Right lobe of liver (tissue), 6 donors: ENCODE measurements around the gene ADCY9. TPM values are rescaled to one million over a fixed set of nuclear protein-coding genes. Genes with fewer than 3 reads are reported as not detected.
A peak's percentile ranks its signal among the peaks of the same experiment; 100 is the strongest.

ENCODE experiments used
- ATAC-seq, 4 donors: fragments of 200-7000 bp; cut with Tn5 transposase; one replicate each; pipeline ENCODE4 v1.9.1; 2020; ENCODE audit warnings: mild to moderate bottlenecking in 4 of 4, moderate library complexity in 4 of 4
- DNase-seq, 3 donors: peaks; one replicate each; pipeline ENCODE4 v3.0.0-alpha.2; 2020
- H3K27ac ChIP-seq, 3 donors: fragments of 200-600 bp; one replicate each; pipeline ENCODE4 v1.8.0; 2022
- H3K27me3 ChIP-seq, 2 donors: fragments of 200-600 bp; one replicate each; pipeline ENCODE4 v1.8.0; 2022
- H3K36me3 ChIP-seq, 4 donors: fragments of 200-600 bp; sonication (generic) in 1 of 4; one replicate each; pipeline versions ENCODE4 v1.5.1 to v1.8.0; 2017 to 2022; ENCODE audit warnings: control low read depth in 1 of 4
- H3K4me1 ChIP-seq, 4 donors: fragments of 200-600 bp; sonication (generic) in 1 of 4; one replicate each; pipeline versions ENCODE4 v1.5.1 to v1.8.0; 2017 to 2022; ENCODE audit warnings: control low read depth in 1 of 4
- H3K4me3 ChIP-seq, 3 donors: fragments of 200-600 bp; one replicate each; pipeline ENCODE4 v1.8.0; 2022
- H3K9me3 ChIP-seq, 4 donors: fragments of 200-600 bp; sonication (generic) in 1 of 4; one replicate each; pipeline versions ENCODE4 v1.5.1 to v1.8.0; 2017 to 2022; ENCODE audit warnings: control low read depth in 1 of 4
- CTCF ChIP-seq, 4 donors: fragments of 200-600 bp in 3 of 4; fragments of 450-650 bp in 1 of 4; IDR thresholded peaks; one replicate each; pipeline versions ENCODE4 v1.5.1 to v1.8.0; 2016 to 2022; ENCODE audit warnings: antibody characterized with exemption in 4 of 4, mild to moderate bottlenecking in 2 of 4
- POLR2A ChIP-seq: fragments of 450-650 bp; IDR thresholded peaks from one replicate; pipeline ENCODE4 v1.6.1; 2017; ENCODE audit warnings: antibody characterized with exemption, mild to moderate bottlenecking
- WGBS: methylation state at CpG from one replicate; pipeline ENCODE4 v1.1.6; 2018; ENCODE audit warnings: low coverage, low lambda C conversion rate; ENCODE audit not compliant: insufficient coverage; ENCODE audit errors: missing lambda C conversion rate; 5-methylcytosine and 5-hydroxymethylcytosine counted together
- intact Hi-C, 2 donors: fragments of 100-400 bp; cut with DNase I; formaldehyde crosslinking; loops; one replicate each; pipeline versions ENCODE4 v1.11.2 to v1.14.1; 2022
- total RNA-seq, 6 experiments: library from RNA; depleted of rRNA in 2 of 6; stranded (reverse); fragments of >200 nt in 2 of 6; fragmentation: NEBNext Ultra II Directional in 3 of 6; extraction: Animal tissue kit (Norgen Biotek cat#: 25700) in 3 of 6; gene quantifications; one replicate each; pipeline versions ENCODE4 v1.1.0 to v1.2.4, GENCODE V29; 2016 to 2023
- donor health status: DM: no; HTN: yes; CAD: no.
- donor health status: DM: no; HTN: no; CAD: no.
- donor health status: DM: no; HTN: no; CAD: no.
- donor health status: DM: no; HTN: yes; CAD: no.
- donor health status: DM: no; HTN: yes; CAD: no.

The ADCY9 gene
- total RNA-seq, 6 experiments from 2014 or later, result 17.3 to 41.5 (median 25.6) TPM

- TF ChIP-seq POLR2A, result no peak
- TF ChIP-seq CTCF (IDR thresholded peaks at IDR 0.05), result no peak
Measured at GRCh38 chr16:4113358-4114256, 2.6 kb downstream of the ADCY9 start.

GRCh38 chr16:4111748-4112696 lies 4.2 kb downstream of the ADCY9 start:
- TF ChIP-seq CTCF (IDR thresholded peaks at IDR 0.05) (no peak), POLR2A (no peak)
- H3K4me3 ChIP-seq, result peak overlapping the region; percentile 21 to 49 (median 40)
- H3K9me3 ChIP-seq, result no peaks in the 10 kb centered on the region
- DNase-seq (no peak), ATAC-seq (peak in 1 of 4 donors; percentile 49)
- WGBS, result 28% methylated on average over 16 of the region's 16 CpGs
- intact Hi-C loops, result loop anchor here in 1 of 2 donors (10.0 kb wide), 2 partner anchors 47 to 107 kb away; no protein-coding TSS in a partner anchor
- peaks cover 0 to 50% (median 16%) of the 10 kb centered on the region in 4 donors for H3K4me1 ChIP-seq
- no peaks in the 10 kb centered on the region for H3K36me3 ChIP-seq
- H3K27me3 ChIP-seq, result no peaks in the 10 kb centered on the region
- peak overlapping the region in 1 of 3 donors; percentile 11 for H3K27ac ChIP-seq

More at GRCh38 chr16:4113358-4114256, 2.6 kb downstream of the ADCY9 start:
- DNase-seq (peak in 1 of 3 donors; percentile 61), ATAC-seq (peak; percentile 45 to 64 (median 60))
- Histone ChIP-seq H3K27ac (peak overlapping the region; percentile 12 to 57 (median 38)), H3K9me3 (no peaks in the 10 kb centered on the region), H3K4me1 (peaks cover 0 to 52% (median 16%) of the 10 kb centered on the region in 4 donors), H3K27me3 (no peaks in the 10 kb centered on the region), H3K4me3 (peak overlapping the region; percentile 10 to 49 (median 40)), H3K36me3 (no peaks in the 10 kb centered on the region)
- WGBS, result 13% methylated on average over 10 of the region's 34 CpGs
- intact Hi-C loops, result loop anchor here in 1 of 2 donors (10.0 kb wide), 2 partner anchors 49 to 109 kb away; no protein-coding TSS in a partner anchor

- H3K4me3 ChIP-seq, result no peak overlapping the region
- no peak overlapping the region for H3K27ac ChIP-seq
- ATAC-seq, result no peak
- H3K36me3 ChIP-seq, result no peaks in the 10 kb centered on the region
- no peaks in the 10 kb centered on the region for H3K9me3 ChIP-seq
- intact Hi-C loops, result loop anchor here in 1 of 2 donors (10.0 kb wide), 2 partner anchors 46 to 106 kb away; no protein-coding TSS in a partner anchor
- peaks cover 0 to 47% (median 16%) of the 10 kb centered on the region in 4 donors for H3K4me1 ChIP-seq
- no peaks in the 10 kb centered on the region for H3K27me3 ChIP-seq
- DNase-seq, result no peak
- WGBS, result 85% methylated on average over 4 of the region's 14 CpGs
- TF ChIP-seq CTCF (IDR thresholded peaks at IDR 0.05), result no peak
- no peak for TF ChIP-seq POLR2A
Measured at GRCh38 chr16:4110680-4111079, 5.6 kb downstream of the ADCY9 start.

- H3K4me3 ChIP-seq, result no peak overlapping the region
- intact Hi-C loops, result loop anchor here in 1 of 2 donors (10.0 kb wide), 2 partner anchors 45 to 105 kb away; no protein-coding TSS in a partner anchor
- H3K36me3 ChIP-seq, result no peaks in the 10 kb centered on the region
- 90% methylated on average over 11 of the region's 13 CpGs for WGBS
- no peak for DNase-seq
- peaks cover 0 to 46% (median 14%) of the 10 kb centered on the region in 4 donors for H3K4me1 ChIP-seq
- no peak overlapping the region for H3K27ac ChIP-seq
- no peak for ATAC-seq
- no peaks in the 10 kb centered on the region for H3K27me3 ChIP-seq
- H3K9me3 ChIP-seq, result no peaks in the 10 kb centered on the region
- TF ChIP-seq CTCF (IDR thresholded peaks at IDR 0.05) (no peak), POLR2A (no peak)
Measured at GRCh38 chr16:4110065-4110464, 6.2 kb downstream of the ADCY9 start.
